Lower leg skin (tissue), 4 donors: ENCODE results near the gene KCNN4. TPM values are rescaled to one million over a fixed set of nuclear protein-coding genes. Genes with fewer than 3 reads are reported as not detected.

Experiments
- DNase-seq, 2 donors: peaks; one replicate each; pipeline ENCODE4 v3.0.0-alpha.2; 2019; ENCODE audit warnings: low spot score in 2 of 2
- H3K4me3 ChIP-seq: fragments of 200-600 bp; sonication (generic); 2 replicates; pipeline ENCODE4 v1.5.1; 2017; ENCODE audit warnings: mild to moderate bottlenecking, low read depth; ENCODE audit not compliant: poor library complexity, severe bottlenecking
- POLR2A ChIP-seq, 2 donors: fragments of 450-650 bp; IDR thresholded peaks; one replicate each; pipeline ENCODE4 v1.6.1; 2016 to 2017; ENCODE audit warnings: antibody characterized with exemption in 2 of 2, mild to moderate bottlenecking in 1 of 2, moderate library complexity in 1 of 2
- whole genome bisulfite sequencing, 2 donors: methylation state at CpG; one replicate each; pipeline ENCODE4 v1.1.5; 2018; 5-methylcytosine and 5-hydroxymethylcytosine counted together
- intact Hi-C: fragments of 100-400 bp; cut with DNase I; formaldehyde crosslinking; loops from one replicate; pipeline ENCODE4 v1.15.0; 2023; ENCODE audit warnings: low total_unique reads
- total RNA-seq, 4 donors: library from RNA; depleted of rRNA; stranded (reverse); fragments of >200 nt; gene quantifications; one replicate each; pipeline ENCODE4 v1.1.0, GENCODE V29; 2016
- TF ChIP-seq, protein P1 (sequence below), 3 donors: fragments of 450-650 bp; IDR thresholded peaks; one replicate each; pipeline ENCODE4 v1.5.1; 2016; ENCODE audit warnings: antibody characterized with exemption in 3 of 3, mild to moderate bottlenecking in 3 of 3, moderate library complexity in 2 of 3

The KCNN4 gene
- total RNA-seq, 4 donors from 2014 or later, result 19.9 to 69.5 (median 49.2) TPM

GRCh38 chr19:43738780-43739211 is 42.0 kb downstream of the KCNN4 start:
- intact Hi-C loops, result no loop called here
- TF ChIP-seq, protein P1, sequence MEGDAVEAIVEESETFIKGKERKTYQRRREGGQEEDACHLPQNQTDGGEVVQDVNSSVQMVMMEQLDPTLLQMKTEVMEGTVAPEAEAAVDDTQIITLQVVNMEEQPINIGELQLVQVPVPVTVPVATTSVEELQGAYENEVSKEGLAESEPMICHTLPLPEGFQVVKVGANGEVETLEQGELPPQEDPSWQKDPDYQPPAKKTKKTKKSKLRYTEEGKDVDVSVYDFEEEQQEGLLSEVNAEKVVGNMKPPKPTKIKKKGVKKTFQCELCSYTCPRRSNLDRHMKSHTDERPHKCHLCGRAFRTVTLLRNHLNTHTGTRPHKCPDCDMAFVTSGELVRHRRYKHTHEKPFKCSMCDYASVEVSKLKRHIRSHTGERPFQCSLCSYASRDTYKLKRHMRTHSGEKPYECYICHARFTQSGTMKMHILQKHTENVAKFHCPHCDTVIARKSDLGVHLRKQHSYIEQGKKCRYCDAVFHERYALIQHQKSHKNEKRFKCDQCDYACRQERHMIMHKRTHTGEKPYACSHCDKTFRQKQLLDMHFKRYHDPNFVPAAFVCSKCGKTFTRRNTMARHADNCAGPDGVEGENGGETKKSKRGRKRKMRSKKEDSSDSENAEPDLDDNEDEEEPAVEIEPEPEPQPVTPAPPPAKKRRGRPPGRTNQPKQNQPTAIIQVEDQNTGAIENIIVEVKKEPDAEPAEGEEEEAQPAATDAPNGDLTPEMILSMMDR (IDR thresholded peaks at IDR 0.05), result no peak
- no peak for TF ChIP-seq POLR2A (IDR thresholded peaks at IDR 0.05)
- H3K4me3 ChIP-seq, result no peak overlapping the region
- WGBS, 2 donors, result 44% methylated on average over 5 of the region's 5 CpGs
- DNase-seq, result peak in 1 of 2 donors; percentile 39

DNA sequence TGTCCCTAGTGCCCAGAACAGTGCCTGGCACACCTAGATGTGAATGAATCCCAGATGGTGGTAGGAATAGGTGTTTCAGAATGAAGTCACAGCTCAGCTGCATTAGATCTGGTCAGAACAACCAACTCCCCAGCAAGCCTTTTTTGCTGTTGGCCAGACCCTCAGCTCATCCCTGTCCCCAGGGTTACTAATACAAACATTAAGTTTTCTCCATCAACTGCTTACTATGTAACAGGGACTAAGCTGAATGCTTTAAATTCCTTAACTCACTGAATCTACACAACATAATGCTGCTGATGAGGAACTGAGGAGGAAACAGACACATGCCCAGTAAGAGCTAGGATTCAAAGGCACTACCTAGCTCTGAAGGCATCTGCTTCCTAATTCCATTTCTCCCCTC is 44.8 kb downstream of the KCNN4 start:
- H3K4me3 ChIP-seq, result no peak overlapping the region
- no peak for DNase-seq
- intact Hi-C loops, result no loop called here
- TF ChIP-seq, protein P1 (IDR thresholded peaks at IDR 0.05), result no peak
- no peak for TF ChIP-seq POLR2A (IDR thresholded peaks at IDR 0.05)

DNA sequence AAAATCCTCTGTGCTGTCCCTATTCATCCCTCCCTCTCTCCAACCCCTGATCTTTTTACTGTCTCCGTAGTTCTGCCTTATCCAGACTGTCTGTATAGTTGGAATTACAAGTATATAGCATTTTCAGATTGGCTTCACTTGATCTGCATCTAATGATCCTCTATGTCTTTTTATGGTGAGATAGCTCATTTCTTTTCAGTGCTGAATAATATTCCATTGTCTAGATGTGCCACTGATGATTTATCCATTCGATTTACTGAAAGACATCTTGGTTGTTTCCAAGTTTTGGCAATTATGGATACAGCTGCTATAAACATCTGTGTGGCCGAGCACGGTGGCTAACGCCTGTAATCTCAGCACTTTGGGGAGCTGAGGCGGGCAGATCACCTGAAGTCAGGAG is 45.8 kb downstream of the KCNN4 start:
- no peak for TF ChIP-seq POLR2A (IDR thresholded peaks at IDR 0.05)
- TF ChIP-seq, protein P1 (IDR thresholded peaks at IDR 0.05), result no peak
- intact Hi-C loops, result no loop called here
- DNase-seq, result no peak
- H3K4me3 ChIP-seq, result no peak overlapping the region
- 96 to 97% methylated on average over 6 of the region's 6 CpGs for WGBS, 2 donors

GRCh38 chr19:43731846-43732245 is 48.9 kb downstream of the KCNN4 start:
- intact Hi-C loops, result no loop called here
- H3K4me3 ChIP-seq, result no peak overlapping the region
- WGBS, 2 donors, result 83 to 90% methylated on average over 1 of the region's 1 CpG
- TF ChIP-seq, protein P1 (IDR thresholded peaks at IDR 0.05), result no peak
- no peak for TF ChIP-seq POLR2A (IDR thresholded peaks at IDR 0.05)
- no peak for DNase-seq

DNA sequence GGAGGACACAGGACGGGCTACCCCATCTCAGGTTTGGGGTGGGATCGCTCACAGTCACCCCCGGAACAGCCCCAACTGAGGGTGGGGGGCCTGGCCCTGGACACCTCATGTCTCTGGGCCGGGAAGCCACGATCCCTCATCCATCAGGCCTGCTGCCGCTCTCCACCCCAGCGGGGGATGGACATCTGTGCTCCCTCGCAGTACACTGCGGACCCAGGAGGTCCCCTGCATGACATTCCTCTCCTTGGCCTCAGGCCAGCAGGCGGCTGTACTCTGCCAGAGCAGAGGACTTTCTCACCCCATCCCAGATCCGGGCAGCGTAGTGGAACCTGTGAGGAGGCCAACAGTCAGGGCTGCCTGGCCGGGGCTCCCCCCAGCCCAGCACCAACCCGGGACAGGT is 49.4 kb downstream of the KCNN4 start:
- intact Hi-C loops, result no loop called here
- TF ChIP-seq POLR2A (IDR thresholded peaks at IDR 0.05), result no peak
- TF ChIP-seq, protein P1 (IDR thresholded peaks at IDR 0.05), result no peak
- 89% methylated on average over 12 to 14 of the region's 14 CpGs for WGBS, 2 donors
- DNase-seq, result no peak
- H3K4me3 ChIP-seq, result no peak overlapping the region

DNA sequence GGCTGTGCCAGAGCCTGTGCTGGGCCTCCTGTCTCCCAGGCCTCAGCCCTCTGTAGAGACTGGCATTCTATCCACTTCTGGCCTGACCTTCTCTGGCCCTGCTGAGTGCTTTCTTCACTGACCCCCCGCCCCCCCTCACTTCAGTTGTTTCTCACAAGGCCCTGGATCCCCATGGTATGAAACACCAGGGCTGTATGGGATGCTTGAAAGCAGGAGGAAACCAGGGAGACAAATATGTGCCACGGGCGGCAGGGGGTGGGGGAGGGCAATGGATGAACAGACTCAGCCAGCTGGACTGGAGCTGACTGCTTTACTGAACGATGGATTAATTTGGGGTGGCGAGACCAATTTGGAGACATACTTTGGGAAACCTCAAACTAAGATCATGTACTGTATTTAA is 50.9 kb downstream of the KCNN4 start:
- WGBS, 2 donors, result 88 to 90% methylated on average over 5 of the region's 5 CpGs
- TF ChIP-seq, protein P1 (IDR thresholded peaks at IDR 0.05), result no peak
- TF ChIP-seq POLR2A (IDR thresholded peaks at IDR 0.05), result no peak
- no peak for DNase-seq
- no peak overlapping the region for H3K4me3 ChIP-seq
- intact Hi-C loops, result no loop called here
